Daoy (cell line): ENCODE results near the gene SPANXB1. TPM values are rescaled to one million over a fixed set of nuclear protein-coding genes. Genes with fewer than 3 reads are reported as not detected.
"Not testable (repeated sequence)": the region's sequence is repeated elsewhere in the genome, so short reads cannot be mapped to it uniquely, and the experiment has no call there.

Experiments
- DNase-seq: peaks from one replicate; pipeline ENCODE4 v3.0.0-alpha.2; 2015; ENCODE audit warnings: low read depth
- total RNA-seq: library from RNA; depleted of rRNA; stranded (reverse); fragments of >200 nt; shearing (Covaris generic); gene quantifications from 2 replicates; pipeline ENCODE4 v1.2.3, GENCODE V29; 2014; rRNA removed

The SPANXB1 gene
- total RNA-seq: 131 and 190 TPM in 2 replicates

GRCh38 chrX:141002568-141002967, at the start of gene SPANXB1:
TSS of gene SPANXB1 (plus strand) at chrX:141002594. CDS start at chrX:141002694, 100 bp downstream.
- peak; percentile 40 for DNase-seq

GRCh38 chrX:140967036-140967435, 35.4 kb upstream of the SPANXB1 start:
- no peak for DNase-seq

- no peak for DNase-seq
These were observed 31.1 kb upstream of the SPANXB1 start for GRCh38 chrX:140971099-140971795.

GRCh38 chrX:140975472-140975871, 26.9 kb upstream of the SPANXB1 start:
- DNase-seq: no peak

- no peak for DNase-seq
These were observed 22.1 kb upstream of the SPANXB1 start for GRCh38 chrX:140980271-140980670.

GRCh38 chrX:140983730-140984129, 18.7 kb upstream of the SPANXB1 start:
- DNase-seq: no peak

GRCh38 chrX:141005243-141005642, 2.8 kb downstream of the SPANXB1 start:
- not testable (repeated sequence) for DNase-seq

GRCh38 chrX:141044246-141044645, 41.9 kb downstream of the SPANXB1 start:
- peak; percentile 2 for DNase-seq

- DNase-seq: not testable (repeated sequence)
These were observed 47.5 kb downstream of the SPANXB1 start for GRCh38 chrX:141049878-141050277.

- DNase-seq: peak; percentile 3
These were observed 49.7 kb downstream of the SPANXB1 start for GRCh38 chrX:141052098-141052497.

Other genes starting within 250 kb of the SPANXB1 start
- 1.0 and 1.7 TPM in 2 replicates for gene LDOC1, start 174.5 kb downstream of the SPANXB1 start, total RNA-seq
- 15.4 and 35.2 TPM in 2 replicates for gene SPANXC, start 239.9 kb downstream of the SPANXB1 start, total RNA-seq